ENCODE data around the gene IGF2BP2. TPM values are rescaled to one million over a fixed set of nuclear protein-coding genes. Genes with fewer than 3 reads are reported as not detected.

IGF2BP2 gene
- total and polyA plus RNA-seq, 2 of the 4 experiments (the other 2 are of a cell fraction): 23.4 to 88.2 TPM

GRCh38 chr3:185842241-185842640 lies 17.4 kb upstream of the IGF2BP2 start:
- no peak for DNase-seq
- in situ Hi-C loops (cut with MboI; ENCODE audit: low sequenced_read_pairs): loop anchor here (5.0 kb wide), 1 partner anchor 35 kb away; no protein-coding TSS in a partner anchor

More at GRCh38 chr3:185842241-185842640, 17.4 kb upstream of the IGF2BP2 start:
- H3K4me3 ChIP-seq (ENCODE audit: insufficient read depth, low read depth, low read length): no peak overlapping the region
- ChIA-PET CTCF (no interaction called here), POLR2A (ENCODE audit: unreplicated experiment) (no interaction called here)
- no peak overlapping the region for H3K4ac ChIP-seq (ENCODE audit: low read depth, low read length)
- dilution Hi-C loops (cut with HindIII; ENCODE audit: low sequenced_read_pairs, unreplicated experiment) (no loop called here), intact Hi-C loops (cut with micrococcal nuclease) (no loop called here)
- H3K79me1 ChIP-seq (ENCODE audit: low read depth in 1 of 2, low read length in 2 of 2): no peaks in the 10 kb centered on the region
- H3K14ac ChIP-seq (replicated peaks; ENCODE audit: low read depth, low read length): no peak overlapping the region
- no peak overlapping the region for H2AFZ ChIP-seq (replicated peaks; ENCODE audit: low read length, poor library complexity)
- H2BK5ac ChIP-seq (ENCODE audit: low read depth, low read length, poor library complexity, severe bottlenecking): no peak overlapping the region
- peaks cover 7% of the 10 kb centered on the region for H3K27me3 ChIP-seq (ENCODE audit: control insufficient read depth, insufficient read depth, low read length)
- H3K4me1 ChIP-seq (ENCODE audit: control insufficient read depth, insufficient read depth, low read length): no peaks in the 10 kb centered on the region
- H3K18ac ChIP-seq (ENCODE audit: low read depth, low read length): no peak overlapping the region
- H3K9ac ChIP-seq (ENCODE audit: low read depth, low read length): no peak overlapping the region
- 83% methylated on average over 2 of the region's 4 CpGs; no CpG with 5 or more reads in 1 of the 2 experiments for WGBS, 2 experiments (ENCODE audit: extremely low coverage in 2 of 2, insufficient read length in 1 of 2)
- no peak overlapping the region for H2AK5ac ChIP-seq (ENCODE audit: low read depth, low read length)
- no peaks in the 10 kb centered on the region for H3K9me1 ChIP-seq (ENCODE audit: insufficient read depth, low read length)
- H4K8ac ChIP-seq (ENCODE audit: low read depth in 2 of 2, low read length in 2 of 2): no peak overlapping the region
- H2BK15ac ChIP-seq (ENCODE audit: low read depth, low read length): no peak overlapping the region
- H4K20me1 ChIP-seq (ENCODE audit: insufficient read depth, low read length): no peaks in the 10 kb centered on the region
- no peak for TF ChIP-seq ELK1 (IDR thresholded peaks at IDR 0.05; ENCODE audit: borderline replicate concordance, low read depth, low read length)
- TF ChIP-seq MAZ (IDR thresholded peaks at IDR 0.05; ENCODE audit: borderline replicate concordance, low read depth, low read length): no peak
- no peak for TF ChIP-seq CEBPB (IDR thresholded peaks at IDR 0.05; ENCODE audit: low read depth, low read length)
- no peak for TF ChIP-seq NFE2L2 (IDR thresholded peaks at IDR 0.05; ENCODE audit: low read depth, low read length)
- no peak for TF ChIP-seq RFX5 (IDR thresholded peaks at IDR 0.05; ENCODE audit: low read depth, low read length)
- TF ChIP-seq RCOR1 (IDR thresholded peaks at IDR 0.05; ENCODE audit: insufficient replicate concordance, low read length): no peak
- no peak for TF ChIP-seq CTCF (conservative IDR thresholded peaks at IDR 0.05; ENCODE audit: low read depth, low read length)
- TF ChIP-seq RAD21 (IDR thresholded peaks at IDR 0.05; ENCODE audit: low read length): no peak
- TF ChIP-seq POLR2A (IDR thresholded peaks at IDR 0.05; ENCODE audit: low read depth, low read length): no peak
- TF ChIP-seq CHD1 (IDR thresholded peaks at IDR 0.05; ENCODE audit: low read depth, low read length): no peak
- TF ChIP-seq SMC3 (IDR thresholded peaks at IDR 0.05; ENCODE audit: low read depth, low read length): no peak
- no peak for TF ChIP-seq MXI1 (IDR thresholded peaks at IDR 0.05; ENCODE audit: borderline replicate concordance, low read depth, low read length)
- TF ChIP-seq USF2 (IDR thresholded peaks at IDR 0.05; ENCODE audit: low read depth, low read length): no peak
- TF ChIP-seq MAFK (IDR thresholded peaks at IDR 0.05; ENCODE audit: low read depth, low read length): no peak
- no peak for TF ChIP-seq FOS (IDR thresholded peaks at IDR 0.05; ENCODE audit: low read depth, low read length)
- no peak for TF ChIP-seq BHLHE40 (IDR thresholded peaks at IDR 0.05; ENCODE audit: low read depth, low read length)
- no peak overlapping the region for H4K91ac ChIP-seq (ENCODE audit: insufficient read depth, low read depth, low read length)
- H4K5ac ChIP-seq (ENCODE audit: low read depth, low read length): no peak overlapping the region
- ATAC-seq (ENCODE audit: low read depth): no peak
- H2AK9ac ChIP-seq (replicated peaks; ENCODE audit: low read depth, low read length, poor library complexity): no peak overlapping the region
- H3K36me3 ChIP-seq (ENCODE audit: control insufficient read depth, insufficient read depth, low read length): no peaks in the 10 kb centered on the region
- H3K27ac ChIP-seq (ENCODE audit: insufficient read depth, low read length): no peak overlapping the region
- no TSS peak for BruUV-seq (replicated peaks)
- no peak overlapping the region for H3K56ac ChIP-seq (ENCODE audit: extremely low read depth, insufficient read depth, low read length)
- no peak overlapping the region for H3K23ac ChIP-seq (ENCODE audit: low read depth, low read length)
- no peaks in the 10 kb centered on the region for H3K9me3 ChIP-seq (ENCODE audit: control insufficient read depth, insufficient read depth, low read length)
- no peak overlapping the region for H2BK120ac ChIP-seq (ENCODE audit: low read depth, low read length)
- H3K4me2 ChIP-seq (ENCODE audit: low read depth, low read length): no peak overlapping the region
- H2BK20ac ChIP-seq (ENCODE audit: low read depth, low read length): no peak overlapping the region
